AG09309 (cell line): ENCODE measurements around the gene PTDSS2.

ENCODE experiments used
- DNase-seq: peaks from one replicate; pipeline ENCODE4 v3.0.0-alpha.2; 2010; ENCODE audit warnings: low read depth
- H3K4me3 ChIP-seq: 2 replicates; pipeline ENCODE4 v1.5.1; 2011; ENCODE audit warnings: mild to moderate bottlenecking, low read depth, low read length, moderate library complexity; ENCODE audit not compliant: control insufficient read depth
- TF ChIP-seq, protein P1 (sequence below): IDR thresholded peaks from 2 replicates; pipeline ENCODE4 v1.5.1; 2011; ENCODE audit warnings: mild to moderate bottlenecking, low read depth, low read length, inconsistent platforms; ENCODE audit not compliant: insufficient read depth, control insufficient read depth; ENCODE audit errors: missing control alignments

Gene PTDSS2

DNA sequence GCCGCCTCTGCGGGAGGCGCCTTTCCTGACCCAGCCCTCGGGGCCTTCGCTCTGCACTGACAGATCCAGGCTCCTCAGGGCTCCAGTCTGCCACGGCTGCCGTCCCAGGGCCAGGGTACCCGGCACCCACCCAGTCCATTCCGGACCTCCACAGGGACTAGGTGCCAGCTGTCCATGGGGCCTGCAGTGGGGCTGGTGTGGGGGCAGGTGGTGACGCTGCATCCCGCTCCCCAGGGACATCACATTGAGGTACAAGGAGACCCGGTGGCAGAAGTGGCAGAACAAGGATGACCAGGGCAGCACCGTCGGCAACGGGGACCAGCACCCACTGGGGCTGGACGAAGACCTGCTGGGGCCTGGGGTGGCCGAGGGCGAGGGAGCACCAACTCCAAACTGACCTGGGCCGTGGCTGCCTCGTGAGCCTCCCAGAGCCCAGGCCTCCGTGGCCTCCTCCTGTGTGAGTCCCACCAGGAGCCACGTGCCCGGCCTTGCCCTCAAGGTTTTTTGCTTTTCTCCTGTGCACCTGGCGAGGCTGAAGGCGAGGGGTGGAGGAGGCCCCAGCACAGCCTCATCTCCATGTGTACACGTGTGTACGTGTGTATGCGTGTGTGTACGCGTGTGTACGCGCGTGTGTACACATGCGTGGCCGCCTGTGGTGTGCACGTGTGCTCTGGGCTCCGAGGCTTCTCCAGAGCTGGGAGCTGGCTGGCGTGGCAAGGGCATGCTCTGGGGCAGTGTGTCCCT is 40.3 kb downstream of the PTDSS2 start:
- DNase-seq = no peak
- no peak overlapping the region for H3K4me3 ChIP-seq
- TF ChIP-seq, protein P1, sequence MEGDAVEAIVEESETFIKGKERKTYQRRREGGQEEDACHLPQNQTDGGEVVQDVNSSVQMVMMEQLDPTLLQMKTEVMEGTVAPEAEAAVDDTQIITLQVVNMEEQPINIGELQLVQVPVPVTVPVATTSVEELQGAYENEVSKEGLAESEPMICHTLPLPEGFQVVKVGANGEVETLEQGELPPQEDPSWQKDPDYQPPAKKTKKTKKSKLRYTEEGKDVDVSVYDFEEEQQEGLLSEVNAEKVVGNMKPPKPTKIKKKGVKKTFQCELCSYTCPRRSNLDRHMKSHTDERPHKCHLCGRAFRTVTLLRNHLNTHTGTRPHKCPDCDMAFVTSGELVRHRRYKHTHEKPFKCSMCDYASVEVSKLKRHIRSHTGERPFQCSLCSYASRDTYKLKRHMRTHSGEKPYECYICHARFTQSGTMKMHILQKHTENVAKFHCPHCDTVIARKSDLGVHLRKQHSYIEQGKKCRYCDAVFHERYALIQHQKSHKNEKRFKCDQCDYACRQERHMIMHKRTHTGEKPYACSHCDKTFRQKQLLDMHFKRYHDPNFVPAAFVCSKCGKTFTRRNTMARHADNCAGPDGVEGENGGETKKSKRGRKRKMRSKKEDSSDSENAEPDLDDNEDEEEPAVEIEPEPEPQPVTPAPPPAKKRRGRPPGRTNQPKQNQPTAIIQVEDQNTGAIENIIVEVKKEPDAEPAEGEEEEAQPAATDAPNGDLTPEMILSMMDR = no peak

DNA sequence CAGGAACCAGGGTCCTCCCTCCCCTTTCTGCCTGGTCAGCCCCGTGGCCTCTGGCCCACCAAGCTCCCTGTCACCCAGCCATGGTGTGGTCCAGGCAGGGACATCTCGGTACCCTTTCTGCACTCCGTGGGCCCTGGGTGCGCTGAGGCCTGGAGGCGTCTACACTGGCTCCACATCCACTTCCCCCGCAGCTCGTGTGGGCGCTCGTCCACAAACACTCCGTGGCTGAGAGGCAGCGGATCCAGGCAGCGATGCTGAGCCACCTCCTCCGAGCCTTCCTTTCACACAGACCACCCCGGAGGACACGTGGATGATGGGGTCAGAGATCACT is 40.8 kb downstream of the PTDSS2 start:
- TF ChIP-seq, protein P1 = no peak
- no peak for DNase-seq
- H3K4me3 ChIP-seq = no peak overlapping the region

DNA sequence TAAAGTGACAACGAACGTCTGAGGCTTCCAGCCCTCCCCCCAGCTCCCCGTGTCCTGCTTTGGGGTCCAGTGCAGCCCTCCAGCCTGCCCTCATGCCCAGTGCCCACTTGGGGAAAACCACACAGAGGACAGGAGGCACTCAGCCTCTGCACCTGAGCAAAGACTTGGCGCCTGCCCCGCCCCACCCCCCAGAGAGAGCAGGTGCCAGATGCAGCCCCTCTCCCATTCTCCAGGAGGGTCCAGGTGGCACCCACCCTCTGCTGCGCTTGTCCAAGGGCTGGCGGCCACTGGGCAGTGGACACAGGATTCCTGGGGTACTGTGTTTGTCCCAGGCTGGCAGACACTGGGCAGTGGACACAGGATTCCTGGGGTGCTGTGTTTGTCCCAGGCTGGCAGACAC is 41.3 kb downstream of the PTDSS2 start:
- TF ChIP-seq, protein P1 = no peak
- DNase-seq = no peak
- no peak overlapping the region for H3K4me3 ChIP-seq

DNA sequence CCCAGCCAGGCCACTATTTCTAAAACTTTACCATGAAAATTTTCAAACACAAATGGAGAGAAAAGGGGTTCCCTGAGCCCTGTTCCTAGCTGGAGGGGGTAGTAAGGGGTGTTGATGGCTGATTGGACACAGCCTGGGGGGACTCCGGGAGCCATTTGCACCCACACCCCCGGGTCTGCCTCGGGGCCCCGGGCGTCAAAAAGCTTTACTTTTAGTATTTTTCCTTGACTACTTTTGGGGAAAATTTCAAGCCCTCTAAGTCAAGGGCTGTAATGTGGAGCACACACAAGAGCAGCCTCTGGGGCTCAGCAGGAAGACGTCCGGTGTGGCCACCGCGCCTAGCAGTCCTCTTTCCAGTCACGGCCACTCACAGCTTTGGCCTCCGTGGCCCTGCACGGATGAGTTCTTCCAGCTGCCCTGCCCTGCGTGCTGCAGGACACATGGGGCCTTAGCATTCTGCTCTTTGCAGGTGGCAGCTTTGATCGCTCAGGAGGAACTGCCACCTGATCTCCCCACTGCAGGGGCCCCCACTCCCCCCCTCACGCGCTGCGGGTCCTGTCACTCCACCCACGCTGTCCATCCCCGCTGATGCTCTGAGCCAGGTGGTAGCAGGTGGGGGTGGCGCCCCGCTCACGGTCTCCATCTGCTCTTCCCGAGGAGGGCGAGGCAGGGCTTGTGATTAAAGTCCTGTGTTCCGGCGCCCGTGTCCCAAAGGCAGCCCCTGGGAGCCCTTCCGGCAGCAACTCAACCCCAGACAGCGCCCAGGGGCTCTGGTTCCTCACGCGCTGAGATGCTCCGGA is 42.5 kb downstream of the PTDSS2 start:
- H3K4me3 ChIP-seq = no peak overlapping the region
- TF ChIP-seq, protein P1 = no peak
- no peak for DNase-seq

DNA sequence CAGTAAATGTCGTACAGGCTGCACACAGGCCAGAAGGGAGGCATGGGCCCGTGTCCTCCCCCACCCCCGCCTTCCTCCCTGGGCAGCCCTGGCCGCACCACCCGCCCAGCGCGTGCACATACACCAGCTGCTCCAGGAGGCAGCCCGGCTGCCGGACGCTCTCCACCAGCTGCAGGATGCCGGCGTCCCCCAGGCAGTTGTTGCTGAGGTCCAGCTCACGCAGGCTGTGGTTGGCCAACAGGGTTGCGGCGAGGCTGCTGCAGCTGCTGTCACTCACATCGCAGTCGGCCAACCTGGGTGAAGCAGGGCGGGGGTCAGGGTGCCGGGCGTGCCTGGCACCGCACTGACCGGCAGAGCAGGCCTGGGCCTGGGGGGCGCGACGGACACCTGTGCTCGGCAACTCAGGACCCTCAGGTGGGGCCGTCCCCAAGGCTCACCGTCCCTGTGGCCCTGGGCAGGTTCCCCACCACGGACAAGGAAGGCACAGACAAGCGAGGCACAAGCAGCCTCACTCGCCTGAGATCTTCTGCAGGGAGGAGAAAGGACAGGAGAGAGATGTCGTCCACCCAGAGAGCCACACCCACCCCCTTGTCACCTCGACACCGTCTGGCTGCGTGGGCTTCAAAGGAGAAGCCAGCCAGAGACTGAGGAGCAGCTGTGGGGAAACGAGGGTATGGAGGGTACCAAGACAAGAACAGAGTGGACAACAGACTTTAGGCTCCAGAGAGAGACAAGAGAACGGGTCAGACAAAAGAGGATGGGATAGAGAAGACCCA is 44.9 kb downstream of the PTDSS2 start:
- no peak for DNase-seq
- H3K4me3 ChIP-seq = no peak overlapping the region
- TF ChIP-seq, protein P1 = no peak

DNA sequence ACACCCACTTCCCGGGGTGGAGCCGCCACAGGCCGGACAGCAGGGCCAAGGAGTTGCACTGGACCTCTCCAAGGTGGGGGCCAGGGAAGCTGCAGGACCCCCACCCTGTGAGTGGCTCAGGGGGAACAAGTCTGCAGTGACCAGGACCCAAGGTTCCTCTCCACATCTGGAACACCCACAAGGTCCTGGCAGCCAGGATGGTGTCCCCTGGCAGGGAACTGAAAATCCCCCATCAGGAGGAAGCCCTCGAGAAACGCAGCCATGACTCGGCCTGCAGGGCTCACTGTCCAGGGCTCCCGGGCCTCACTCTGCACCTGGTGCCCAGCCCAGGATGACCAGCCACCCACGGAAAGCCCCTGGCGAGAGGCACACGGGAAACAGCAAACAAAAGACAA is 45.5 kb downstream of the PTDSS2 start:
- TF ChIP-seq, protein P1 = no peak
- DNase-seq = no peak
- H3K4me3 ChIP-seq = no peak overlapping the region
